NCI-H510A (cell line): Measurements from ENCODE around the gene ELP4.
"Not testable (repeated sequence)": the region's sequence is repeated elsewhere in the genome, so short reads cannot be mapped to it uniquely, and the experiment has no call there.

ENCODE experiments used
- DNase-seq: peaks from one replicate; lab custom pipeline; 2025; lab: John Stamatoyannopoulos, UW

The ELP4 gene

GRCh38 chr11:31645747-31646146 lies 136.2 kb downstream of the ELP4 start:
- no peak for DNase-seq

DNA sequence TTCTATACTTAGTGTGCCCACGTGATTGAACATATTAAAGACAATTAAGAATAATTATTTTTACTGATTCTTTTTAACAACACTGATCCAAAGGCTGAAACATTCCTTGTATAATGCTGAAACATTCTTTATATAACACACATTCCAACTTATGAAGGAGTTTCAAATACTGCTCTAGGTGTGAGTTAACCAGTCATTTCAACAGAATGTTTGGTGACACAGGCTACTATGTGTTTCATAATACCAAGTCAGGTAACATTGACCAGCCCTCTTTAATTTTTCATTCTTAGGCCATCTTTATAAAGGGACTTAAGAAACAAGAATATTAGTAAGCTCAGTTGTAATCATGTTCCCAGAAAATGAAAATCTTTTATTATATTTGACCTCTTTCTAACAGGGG lies 136.6 kb downstream of the ELP4 start:
- DNase-seq = no peak

- no peak for DNase-seq
These were observed 139.8 kb downstream of the ELP4 start for GRCh38 chr11:31649129-31649966.

DNA sequence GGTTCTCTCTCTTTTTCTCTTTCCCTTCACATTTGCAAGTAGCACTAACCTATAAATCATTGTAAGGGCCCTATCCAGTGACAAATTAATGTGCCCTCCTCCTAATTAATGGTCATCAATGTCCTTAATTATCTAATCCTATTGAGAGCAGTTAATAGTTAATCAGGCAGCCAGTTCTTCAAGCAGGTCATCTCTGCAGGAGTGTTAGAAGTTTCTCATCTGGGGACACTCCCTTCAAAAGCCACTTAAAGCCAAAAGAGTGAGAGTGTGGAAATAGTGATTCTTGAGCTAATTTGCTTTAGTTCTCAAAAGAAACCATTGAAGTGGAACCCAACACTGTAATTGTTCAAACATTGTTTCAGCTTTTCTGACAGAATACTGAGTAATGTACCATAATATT lies 141.6 kb downstream of the ELP4 start:
- no peak for DNase-seq

DNA sequence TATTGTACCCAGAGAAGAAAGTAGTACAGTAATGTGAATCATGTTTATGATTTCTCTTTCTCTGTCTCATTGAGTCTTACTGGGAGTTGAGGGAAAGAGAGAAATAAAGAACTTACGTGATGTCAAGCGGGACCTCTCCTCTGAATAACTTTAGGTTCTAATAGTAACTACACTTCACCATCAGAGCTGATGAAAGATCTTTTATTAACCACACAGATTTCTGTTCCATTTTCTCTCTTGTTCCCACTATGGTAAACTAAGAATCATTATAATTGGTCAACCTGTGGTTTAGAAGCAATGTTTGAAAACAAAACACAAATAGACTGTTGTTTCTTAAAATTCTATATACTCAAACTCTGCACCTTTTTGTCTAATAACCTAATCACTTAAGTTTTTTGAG lies 142.3 kb downstream of the ELP4 start:
- no peak for DNase-seq

DNA sequence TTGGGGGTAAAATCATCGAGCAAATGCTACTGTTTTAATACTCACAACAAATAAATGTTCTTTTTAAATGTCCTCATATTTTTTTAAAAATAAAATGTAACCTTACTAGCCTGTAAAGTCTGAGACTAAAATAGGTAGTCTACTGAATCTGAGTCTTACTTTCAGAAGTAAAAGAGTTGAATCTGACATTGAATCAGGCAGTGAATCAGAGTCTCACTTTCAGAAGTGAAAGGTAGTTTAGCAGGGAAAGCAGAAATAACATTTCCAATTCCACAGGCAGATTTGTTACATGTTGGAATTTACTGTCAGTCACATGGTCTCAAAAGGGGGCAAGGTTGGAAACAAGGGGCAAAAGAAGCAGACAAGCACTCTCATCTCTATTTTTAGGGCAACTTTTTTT lies 143.0 kb downstream of the ELP4 start:
- DNase-seq = no peak

DNA sequence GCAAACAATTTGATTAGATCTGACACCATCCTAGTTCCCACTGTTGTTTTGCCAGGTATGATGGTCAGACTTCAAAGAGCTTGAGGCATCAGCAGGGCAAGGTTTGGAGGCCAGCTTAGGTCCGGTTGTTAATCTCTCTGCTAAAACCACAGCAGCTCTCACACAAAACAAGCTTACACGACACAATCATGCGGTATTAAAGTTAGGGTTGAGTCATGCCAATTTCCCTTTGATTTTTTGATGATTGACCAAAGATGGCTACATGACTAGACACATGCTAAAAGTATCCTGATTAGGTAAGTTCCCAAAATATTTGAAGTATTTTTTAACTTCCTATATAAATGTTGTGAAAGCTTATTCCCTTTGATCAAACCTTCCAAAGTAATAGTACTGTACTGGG lies 145.9 kb downstream of the ELP4 start:
- DNase-seq = no peak

GRCh38 chr11:31656051-31656450 lies 146.5 kb downstream of the ELP4 start:
- DNase-seq = no peak

GRCh38 chr11:31657091-31657490 lies 147.5 kb downstream of the ELP4 start:
- DNase-seq = no peak

DNA sequence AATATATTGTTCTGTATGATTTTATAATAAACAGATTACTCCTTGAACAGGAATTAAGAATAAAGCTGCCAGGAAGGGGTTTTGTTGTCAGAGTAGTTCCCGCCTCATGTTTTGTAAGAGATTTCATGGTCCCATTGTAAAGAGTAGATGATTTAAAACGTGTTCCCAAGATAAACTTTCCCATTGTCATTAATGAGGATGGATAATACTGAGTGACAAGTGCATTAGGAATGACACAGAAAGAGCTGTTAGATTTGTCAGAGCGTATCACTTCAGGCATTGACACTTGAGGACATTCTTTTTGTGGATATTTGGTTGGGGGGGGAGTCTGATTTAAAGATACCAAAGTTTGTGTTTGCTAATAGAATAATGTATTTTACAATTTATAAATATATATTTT lies 154.6 kb downstream of the ELP4 start:
- no peak for DNase-seq

DNA sequence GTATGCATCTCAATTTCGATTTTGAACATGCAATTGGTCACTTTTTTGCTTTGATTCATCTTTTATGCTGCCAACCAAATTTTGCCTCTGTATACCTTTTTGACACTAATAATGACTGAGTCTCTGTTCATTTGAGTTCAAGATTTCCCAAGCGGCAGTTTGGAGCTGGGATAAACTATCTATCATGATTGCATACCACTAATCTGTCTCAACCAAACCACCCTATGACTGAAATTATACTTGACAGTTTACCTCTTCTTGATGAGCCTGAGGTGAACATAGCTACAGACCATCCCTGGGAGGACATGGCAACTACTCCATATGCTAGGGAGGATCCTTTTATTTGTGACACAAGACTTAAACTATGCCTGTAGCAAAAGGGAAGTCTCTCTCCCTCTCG lies 155.4 kb downstream of the ELP4 start:
- DNase-seq = no peak

GRCh38 chr11:31671681-31672080 lies 162.1 kb downstream of the ELP4 start:
- DNase-seq = no peak

DNA sequence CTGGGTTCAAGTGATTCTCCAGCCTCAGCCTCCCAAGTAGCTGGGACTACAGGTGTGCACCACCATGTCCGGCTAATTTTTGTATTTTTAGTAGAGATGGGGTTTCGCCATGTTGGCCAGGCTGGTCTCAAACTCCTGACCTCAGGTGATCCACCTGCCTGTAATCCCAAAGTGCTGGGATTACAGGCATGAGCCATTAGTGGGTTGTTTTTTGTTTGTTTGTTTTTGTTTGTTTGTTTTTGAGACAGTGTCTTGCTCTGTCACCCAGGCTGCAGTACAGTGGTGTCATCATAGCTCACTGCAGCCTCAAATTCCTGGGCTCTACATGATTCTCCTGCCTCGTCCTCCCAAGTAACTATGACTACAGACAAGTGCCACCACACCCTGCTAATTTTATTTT lies 163.5 kb downstream of the ELP4 start:
- DNase-seq = not testable (repeated sequence)

- DNase-seq = no peak
These were observed 166.9 kb downstream of the ELP4 start for GRCh38 chr11:31676280-31676982.

- DNase-seq = no peak
These were observed 171.2 kb downstream of the ELP4 start for GRCh38 chr11:31680770-31681169.

- no peak for DNase-seq
These were observed 177.7 kb downstream of the ELP4 start for GRCh38 chr11:31687256-31687655.

DNA sequence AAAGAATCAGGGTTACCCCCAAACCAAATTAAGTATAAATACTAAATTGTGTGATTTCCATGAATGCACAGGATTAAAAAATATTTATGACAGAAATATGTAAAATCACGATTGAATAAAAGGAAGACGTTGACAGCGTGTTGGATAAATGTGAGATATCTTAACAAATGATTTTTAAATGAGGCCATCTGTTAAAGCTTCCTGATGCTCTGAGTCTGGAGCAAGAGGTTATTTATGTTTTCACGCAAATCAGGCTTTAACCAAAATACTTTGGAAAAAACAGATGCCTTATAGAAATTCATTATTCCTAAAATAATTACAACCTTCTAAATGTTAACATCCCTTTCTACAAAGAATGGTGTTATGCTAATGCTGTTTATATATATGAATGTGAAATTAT lies 178.3 kb downstream of the ELP4 start:
- no peak for DNase-seq

DNA sequence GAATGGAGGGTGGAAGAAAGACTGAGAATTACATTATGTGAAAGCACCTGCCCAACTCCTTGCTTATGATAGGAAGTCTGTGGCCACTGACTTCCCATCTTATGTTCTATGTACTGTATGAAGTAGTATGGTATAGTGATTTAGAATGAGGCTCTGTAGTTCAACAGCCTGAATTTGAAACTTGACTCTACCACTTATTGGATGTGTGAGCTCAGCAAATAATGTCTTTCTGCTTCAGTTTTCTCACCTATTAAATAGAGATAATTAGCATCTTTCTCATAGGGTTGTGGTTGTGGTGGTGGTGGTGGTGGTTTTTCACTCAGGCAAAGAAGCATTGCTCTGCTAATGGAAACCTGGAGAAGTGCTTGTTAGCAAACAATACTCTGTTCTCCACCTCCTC lies 180.0 kb downstream of the ELP4 start:
- no peak for DNase-seq

GRCh38 chr11:31690041-31690440 lies 180.5 kb downstream of the ELP4 start:
- DNase-seq = no peak

DNA sequence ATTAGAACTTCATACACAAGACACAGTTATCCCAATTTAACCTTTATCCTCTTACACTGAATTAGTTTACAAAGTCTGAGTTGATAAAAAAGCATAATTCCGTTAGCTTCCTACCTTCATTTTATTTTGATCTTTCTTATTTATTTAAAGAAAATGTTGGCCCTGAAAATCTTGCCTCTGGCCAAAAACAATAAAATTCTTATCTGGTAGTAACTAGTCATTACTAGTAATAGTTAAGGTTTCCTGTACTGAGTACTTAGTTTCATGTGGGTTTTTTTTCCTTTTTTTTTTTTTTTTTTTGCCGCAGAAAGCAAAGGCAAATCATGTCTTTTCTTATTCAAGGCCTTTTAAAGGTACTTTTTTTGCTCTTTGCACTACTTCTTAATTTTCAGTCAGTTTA lies 180.9 kb downstream of the ELP4 start:
- no peak for DNase-seq

GRCh38 chr11:31692466-31692865 lies 182.9 kb downstream of the ELP4 start:
- no peak for DNase-seq

DNA sequence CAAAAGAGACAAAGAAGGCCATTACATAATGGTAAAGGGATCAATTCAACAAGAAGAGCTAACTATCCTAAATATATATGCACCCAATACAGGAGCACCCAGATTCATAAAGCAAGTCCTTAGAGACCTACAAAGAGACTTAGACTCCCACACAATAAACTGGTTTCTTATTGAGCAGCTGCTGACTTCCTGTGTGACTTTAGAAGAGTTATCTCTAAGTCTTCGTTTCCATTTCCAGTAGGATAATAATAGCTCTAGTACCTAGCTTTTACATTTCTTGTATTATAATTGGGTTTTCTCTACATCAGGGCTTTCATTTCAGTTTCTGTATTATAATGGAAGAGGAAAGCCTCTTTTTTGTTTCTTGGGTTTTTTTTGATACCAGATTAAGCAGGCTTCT lies 187.5 kb downstream of the ELP4 start:
- DNase-seq = not testable (repeated sequence)

DNA sequence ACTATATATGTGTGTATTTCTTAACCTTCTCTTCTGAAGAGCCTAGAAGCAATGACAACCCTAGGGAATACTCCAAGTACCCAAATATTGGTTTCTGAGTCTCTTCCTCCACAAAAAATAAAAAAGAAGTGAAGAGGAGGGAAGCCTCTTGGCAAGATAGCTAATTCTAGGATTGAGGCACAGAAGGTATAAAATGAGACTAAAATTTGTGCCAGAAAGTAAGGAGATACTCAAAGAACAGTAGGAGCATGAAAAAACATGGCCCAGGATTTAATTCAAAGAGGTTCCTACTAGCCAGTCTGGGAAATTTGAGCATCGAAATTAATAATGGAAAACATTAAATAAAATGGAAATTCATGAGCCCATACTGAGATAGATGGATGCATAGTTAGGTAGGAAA lies 189.5 kb downstream of the ELP4 start:
- no peak for DNase-seq

- peak; percentile 20 for DNase-seq
These were observed 193.4 kb downstream of the ELP4 start for GRCh38 chr11:31702966-31703365.
